HL-60 (cell line): ENCODE results near the gene SPRING1.

Source experiments
- CTCF ChIP-seq: IDR thresholded peaks from one replicate; pipeline ENCODE4 v1.5.1; 2011; ENCODE audit warnings: low read length, control low read depth, inconsistent platforms; ENCODE audit not compliant: insufficient read depth
- REST ChIP-seq: IDR thresholded peaks from 2 replicates; pipeline ENCODE4 v1.6.1; 2012; ENCODE audit warnings: low read depth; ENCODE audit not compliant: insufficient replicate concordance

- TF ChIP-seq REST, result no peak
- TF ChIP-seq CTCF, result no peak
Observed at GRCh38 chr12:116695464-116695725, 42.5 kb downstream of the SPRING1 start.
